ENCODE data around the gene ZFP90.

- TF ChIP-seq USF1 (IDR thresholded peaks at IDR 0.05), result no peak
- TF ChIP-seq CEBPB (IDR thresholded peaks at IDR 0.05), result no peak
- no peak for TF ChIP-seq RAD21 (IDR thresholded peaks at IDR 0.05; ENCODE audit: low read depth)
- no peak for TF ChIP-seq EGR1 (IDR thresholded peaks at IDR 0.05)
- TF ChIP-seq TAF1 (IDR thresholded peaks at IDR 0.05; ENCODE audit: low read depth), result no peak
- no peak for TF ChIP-seq REST (IDR thresholded peaks at IDR 0.05; ENCODE audit: low read depth)
- TF ChIP-seq YY1 (IDR thresholded peaks at IDR 0.05; ENCODE audit: low read depth), result no peak
- TF ChIP-seq CREB1 (IDR thresholded peaks at IDR 0.05; ENCODE audit: low read depth), result no peak
These were observed 31.1 kb upstream of the ZFP90 start for GRCh38 chr16:68508013-68508412.

Data from Ishikawa (cell line).